GM10248 (cell line): ENCODE measurements around the gene NPTX1.
"Not testable (repeated sequence)": the region's sequence is repeated elsewhere in the genome, so short reads cannot be mapped to it uniquely, and the experiment has no call there.

Experiments
- CTCF ChIA-PET: fragments of 300-600 bp; sonication (Branson Sonifier 250); formaldehyde crosslinking; extraction: SDS; loops from one replicate; lab custom pipeline; 2021; ENCODE audit warnings: antibody characterized with exemption; lab: Yijun Ruan, JAX
- POLR2A ChIA-PET: fragments of 350-650 bp; sonication (Branson Sonifier 250); formaldehyde crosslinking; extraction: SDS; loops from one replicate; lab custom pipeline; 2020; ENCODE audit warnings: antibody characterized with exemption; lab: Yijun Ruan, JAX
- DNase-seq: peaks from one replicate; pipeline ENCODE4 v3.0.0; 2012; ENCODE audit errors: extremely low spot score
- TF ChIP-seq, protein P1 (sequence below): IDR thresholded peaks from 2 replicates; pipeline ENCODE4 v1.5.1; 2012; ENCODE audit warnings: mild to moderate bottlenecking, low read depth; ENCODE audit errors: extremely low read depth, missing control alignments, control extremely low read depth

NPTX1 gene

DNA sequence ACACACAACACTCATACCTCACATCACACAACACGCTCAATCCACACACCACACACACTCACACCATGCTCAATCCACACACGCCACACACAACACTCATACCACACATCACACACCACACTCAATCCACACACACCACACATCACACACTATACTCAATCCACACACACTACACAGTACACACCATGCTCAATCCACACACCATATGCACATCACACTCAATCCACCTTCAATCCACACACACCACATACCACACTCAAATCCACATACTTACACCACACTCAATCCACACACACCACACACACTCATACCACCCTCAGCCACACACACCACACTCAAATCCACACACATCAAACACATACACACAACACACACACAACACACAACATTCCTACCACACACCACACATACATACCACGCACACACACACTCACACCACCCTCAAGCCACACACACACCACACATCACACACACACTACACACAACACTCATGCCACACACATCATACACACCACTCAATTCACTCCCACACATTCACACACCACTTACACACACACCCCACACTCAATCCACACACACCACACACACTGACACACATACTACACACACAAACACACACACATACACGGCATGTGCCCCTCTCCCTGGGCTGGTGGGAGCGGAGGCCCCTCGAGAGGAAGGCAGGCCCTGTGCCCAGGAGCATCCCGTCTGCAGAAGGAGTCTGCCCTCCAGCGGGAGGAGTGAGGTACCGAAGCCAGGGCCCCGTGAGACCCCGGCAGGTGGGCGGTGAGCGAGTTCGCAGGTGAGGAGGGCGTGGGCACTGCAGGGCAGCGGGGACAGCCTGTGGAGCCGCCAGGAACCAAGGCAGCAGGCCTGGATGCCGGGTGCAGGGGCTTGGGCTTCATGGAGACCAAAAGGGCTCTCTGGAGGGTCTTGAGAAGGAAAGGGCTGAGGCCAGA, 35.1 kb upstream of the NPTX1 start:
- ChIA-PET CTCF (no interaction called here), POLR2A (no interaction called here)
- DNase-seq: no peak
- TF ChIP-seq, protein P1, sequence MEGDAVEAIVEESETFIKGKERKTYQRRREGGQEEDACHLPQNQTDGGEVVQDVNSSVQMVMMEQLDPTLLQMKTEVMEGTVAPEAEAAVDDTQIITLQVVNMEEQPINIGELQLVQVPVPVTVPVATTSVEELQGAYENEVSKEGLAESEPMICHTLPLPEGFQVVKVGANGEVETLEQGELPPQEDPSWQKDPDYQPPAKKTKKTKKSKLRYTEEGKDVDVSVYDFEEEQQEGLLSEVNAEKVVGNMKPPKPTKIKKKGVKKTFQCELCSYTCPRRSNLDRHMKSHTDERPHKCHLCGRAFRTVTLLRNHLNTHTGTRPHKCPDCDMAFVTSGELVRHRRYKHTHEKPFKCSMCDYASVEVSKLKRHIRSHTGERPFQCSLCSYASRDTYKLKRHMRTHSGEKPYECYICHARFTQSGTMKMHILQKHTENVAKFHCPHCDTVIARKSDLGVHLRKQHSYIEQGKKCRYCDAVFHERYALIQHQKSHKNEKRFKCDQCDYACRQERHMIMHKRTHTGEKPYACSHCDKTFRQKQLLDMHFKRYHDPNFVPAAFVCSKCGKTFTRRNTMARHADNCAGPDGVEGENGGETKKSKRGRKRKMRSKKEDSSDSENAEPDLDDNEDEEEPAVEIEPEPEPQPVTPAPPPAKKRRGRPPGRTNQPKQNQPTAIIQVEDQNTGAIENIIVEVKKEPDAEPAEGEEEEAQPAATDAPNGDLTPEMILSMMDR: no peak

DNA sequence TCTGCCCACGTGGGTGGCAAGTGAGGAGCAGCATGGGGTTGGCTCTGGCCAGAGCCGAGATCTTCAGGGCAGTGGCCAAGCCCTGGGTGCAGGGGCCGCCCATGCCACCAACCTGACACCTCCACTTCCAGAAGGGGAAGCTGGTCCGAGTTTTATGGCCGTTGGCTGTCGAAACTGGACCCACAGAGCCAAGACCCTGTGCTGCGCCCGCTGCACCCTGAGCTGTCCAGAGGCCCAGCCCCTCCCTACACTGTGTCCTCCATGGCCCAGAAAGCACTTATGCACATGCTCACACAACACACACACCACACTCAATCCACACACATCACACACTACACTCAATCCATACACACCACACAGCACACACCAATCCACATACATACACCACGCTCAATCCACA, 34.4 kb upstream of the NPTX1 start:
- ChIA-PET CTCF (no interaction called here), POLR2A (no interaction called here)
- TF ChIP-seq, protein P1: no peak
- no peak for DNase-seq

DNA sequence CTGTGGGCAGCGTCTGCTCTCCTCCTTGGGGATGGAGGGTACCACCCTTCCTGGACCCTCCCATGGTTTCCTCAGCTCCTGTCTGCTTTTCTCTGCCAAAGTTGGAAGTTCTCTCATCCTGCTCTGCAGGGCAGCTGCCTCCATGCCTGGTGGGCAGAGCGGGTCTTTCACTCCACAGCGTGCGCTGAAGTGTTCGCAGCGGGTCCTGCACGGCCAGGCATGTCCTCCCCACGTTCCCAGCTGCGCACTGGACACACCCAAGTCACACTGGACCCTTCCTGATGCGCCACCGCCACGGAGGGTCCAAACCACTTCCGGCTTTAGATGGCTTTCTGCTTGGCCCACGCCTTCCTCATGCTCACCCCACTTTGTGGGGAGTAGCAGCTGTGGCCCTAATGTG, 33.7 kb upstream of the NPTX1 start:
- TF ChIP-seq, protein P1: no peak

DNA sequence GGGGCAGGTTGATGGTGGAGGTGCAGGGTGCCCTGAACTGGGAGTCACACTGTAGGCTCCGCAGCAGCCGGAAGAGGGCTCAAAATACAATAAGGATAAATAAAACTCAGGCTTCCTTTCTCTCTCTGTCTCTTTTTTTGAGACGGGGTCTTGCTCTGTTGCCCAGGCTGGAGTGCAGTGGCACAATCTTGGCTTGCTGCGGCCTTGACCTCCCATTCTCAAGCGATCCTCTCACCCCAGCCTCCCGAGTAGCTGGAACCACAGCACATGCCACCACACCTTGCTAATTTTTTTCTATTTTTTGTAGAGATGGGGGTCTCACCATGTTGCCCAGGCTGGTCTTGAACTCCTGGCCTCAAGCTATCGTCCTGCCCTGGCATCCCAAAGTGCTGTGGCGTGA, 32.9 kb upstream of the NPTX1 start:
- no peak for DNase-seq
- TF ChIP-seq, protein P1: no peak
- ChIA-PET CTCF (no interaction called here), POLR2A (no interaction called here)

More for the DNA sequence above, 33.7 kb upstream of the NPTX1 start:
- ChIA-PET CTCF (no interaction called here), POLR2A (no interaction called here)
- DNase-seq: no peak

DNA sequence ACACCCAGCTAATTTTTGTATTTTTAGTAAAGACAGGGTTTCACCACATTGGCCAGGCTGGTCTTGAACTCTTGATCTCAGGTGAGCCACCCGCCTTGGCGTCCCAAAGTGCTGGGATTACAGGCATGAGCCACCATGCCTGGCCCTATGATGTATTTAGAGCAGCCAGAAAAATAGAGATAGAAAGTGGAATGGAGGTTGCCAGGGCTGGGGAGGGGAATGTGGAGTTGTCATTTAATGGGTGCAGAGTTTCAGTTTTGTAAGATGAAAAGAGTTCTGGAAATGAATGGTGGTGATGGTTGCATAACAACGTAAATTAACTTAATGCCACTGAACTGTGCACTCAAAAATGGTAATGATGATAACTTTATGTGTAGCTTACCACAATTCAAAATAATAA, 31.6 kb upstream of the NPTX1 start:
- TF ChIP-seq, protein P1: no peak
- CTCF ChIA-PET: no interaction called here
- POLR2A ChIA-PET: no interaction called here
- no peak for DNase-seq

DNA sequence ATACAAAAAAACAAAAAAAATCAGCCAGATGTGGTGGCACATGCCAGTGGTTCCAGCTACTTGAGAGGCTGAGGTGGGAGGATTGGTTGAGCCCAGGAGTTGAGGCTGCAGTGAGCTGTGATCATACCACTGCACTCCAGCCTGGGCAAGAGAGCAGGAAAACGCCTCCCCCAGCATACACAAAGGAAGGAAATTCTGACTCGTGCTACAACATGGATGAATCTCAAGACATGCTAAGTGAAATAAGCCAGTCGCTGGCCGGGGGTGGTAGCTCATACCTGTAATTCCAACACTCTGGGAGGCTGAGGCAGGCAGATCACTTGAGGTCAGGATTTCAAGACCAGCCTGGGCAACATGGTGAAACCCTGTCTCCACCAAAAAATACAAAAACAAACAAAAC, 30.8 kb upstream of the NPTX1 start:
- DNase-seq, POLR2A ChIA-PET, CTCF ChIA-PET: not testable (repeated sequence)
